GM12875 (cell line): ENCODE measurements around the gene PPP1R15A.

Experiments
- H3K4me3 ChIP-seq: one replicate; pipeline ENCODE4 v1.5.1; 2011; ENCODE audit warnings: low read depth, low read length, control low read depth
- CTCF ChIP-seq: IDR thresholded peaks from 2 replicates; pipeline ENCODE4 v1.5.1; 2011; ENCODE audit warnings: low read depth, mild to moderate bottlenecking, control low read depth, inconsistent platforms, low read length, moderate library complexity, borderline replicate concordance; ENCODE audit not compliant: insufficient read depth

Gene PPP1R15A

GRCh38 chr19:48872182-48872883 is at the start of gene PPP1R15A:
Gene PPP1R15A, plus strand, starts transcription at chr19:48872421. Its CDS starts 813 bp downstream, at chr19:48873234.
- H3K4me3 ChIP-seq, result peak within 1 kb of the TSS; percentile 73
- TF ChIP-seq CTCF, result no peak

GRCh38 chr19:48822514-48822913 is 49.7 kb upstream of the PPP1R15A start:
- no peak overlapping the region for H3K4me3 ChIP-seq
- no peak for TF ChIP-seq CTCF

- TF ChIP-seq CTCF, result no peak
- H3K4me3 ChIP-seq, result no peak overlapping the region
Observed at GRCh38 chr19:48826606-48827020, 45.6 kb upstream of the PPP1R15A start.

- no peak overlapping the region for H3K4me3 ChIP-seq
- TF ChIP-seq CTCF, result no peak
Observed at GRCh38 chr19:48830088-48830487, 42.1 kb upstream of the PPP1R15A start.

GRCh38 chr19:48830965-48831364 is 41.3 kb upstream of the PPP1R15A start:
- TF ChIP-seq CTCF, result no peak
- H3K4me3 ChIP-seq, result no peak overlapping the region

- no peak overlapping the region for H3K4me3 ChIP-seq
- TF ChIP-seq CTCF, result no peak
Observed at GRCh38 chr19:48833049-48833448, 39.2 kb upstream of the PPP1R15A start.

GRCh38 chr19:48833977-48834376 is 38.2 kb upstream of the PPP1R15A start:
- TF ChIP-seq CTCF, result no peak
- H3K4me3 ChIP-seq, result no peak overlapping the region
